IMR-90 (cell line): ENCODE results near the gene KCNK15. TPM values are rescaled to one million over a fixed set of nuclear protein-coding genes. Genes with fewer than 3 reads are reported as not detected.
A peak's percentile ranks its signal among the peaks of the same experiment; 100 is the strongest.

Experiments used
- ATAC-seq: fragments of 200-7000 bp; cut with Tn5 transposase; 2 replicates; pipeline ENCODE4 v1.9.1; 2020; ENCODE audit warnings: low read depth, mild to moderate bottlenecking, moderate library complexity
- BruUV-seq: library from RNA; stranded (reverse); fragments of 400-500 nt; replicated peaks from 2 replicates; lab custom pipeline; 2021; lab: Mats Ljungman, UMichigan
- CTCF ChIA-PET: fragments of 300-600 bp; formaldehyde crosslinking; extraction: SDS; loops from one replicate; lab custom pipeline; 2021; ENCODE audit warnings: antibody characterized with exemption; lab: Yijun Ruan, JAX
- POLR2A ChIA-PET: fragments of 300-600 bp; sonication (Branson Sonifier 250); formaldehyde crosslinking; loops from one replicate; lab custom pipeline; 2022; ENCODE audit warnings: antibody characterized with exemption; ENCODE audit not compliant: unreplicated experiment; lab: Charles Lee
- DNase-seq: peaks from one replicate; pipeline ENCODE4 v3.0.0; 2013
- H2AFZ ChIP-seq: replicated peaks from 2 replicates; pipeline ENCODE3; 2013; ENCODE audit warnings: low read length, mild to moderate bottlenecking; ENCODE audit not compliant: poor library complexity
- H2AK5ac ChIP-seq: 2 replicates; pipeline ENCODE4 v1.6.1; 2013; ENCODE audit warnings: low read depth, low read length, inconsistent platforms
- H2AK9ac ChIP-seq: replicated peaks from 2 replicates; pipeline ENCODE3; 2013; ENCODE audit warnings: mild to moderate bottlenecking, low read depth, low read length, moderate library complexity; ENCODE audit not compliant: poor library complexity
- H2BK120ac ChIP-seq: 2 replicates; pipeline ENCODE4 v1.6.1; 2013; ENCODE audit warnings: low read depth, low read length, inconsistent platforms
- H2BK15ac ChIP-seq: 3 replicates; pipeline ENCODE4 v1.6.1; 2013; ENCODE audit warnings: low read depth, low read length, inconsistent platforms
- H2BK20ac ChIP-seq: 2 replicates; pipeline ENCODE4 v1.6.1; 2013; ENCODE audit warnings: low read depth, mild to moderate bottlenecking, inconsistent platforms, low read length, moderate library complexity
- H2BK5ac ChIP-seq: 2 replicates; pipeline ENCODE4 v1.6.1; 2013; ENCODE audit warnings: mild to moderate bottlenecking, low read depth, low read length, inconsistent platforms; ENCODE audit not compliant: poor library complexity, severe bottlenecking
- H3K14ac ChIP-seq: replicated peaks from 2 replicates; pipeline ENCODE4 v1.6.1; 2013; ENCODE audit warnings: low read depth, low read length, inconsistent platforms
- H3K18ac ChIP-seq: 2 replicates; pipeline ENCODE4 v1.6.1; 2013; ENCODE audit warnings: low read depth, low read length, control low read depth
- H3K23ac ChIP-seq: 2 replicates; pipeline ENCODE4 v1.6.1; 2013; ENCODE audit warnings: low read depth, low read length, inconsistent platforms
- H3K27ac ChIP-seq: 2 replicates; pipeline ENCODE4 v1.5.1; 2013; ENCODE audit warnings: mild to moderate bottlenecking, control low read depth, low read length; ENCODE audit not compliant: insufficient read depth
- H3K27me3 ChIP-seq: 2 replicates; pipeline ENCODE4 v1.6.1; 2013; ENCODE audit warnings: low read length; ENCODE audit not compliant: control insufficient read depth, insufficient read depth
- H3K36me3 ChIP-seq: 2 replicates; pipeline ENCODE4 v1.6.1; 2013; ENCODE audit warnings: low read length, mixed read lengths; ENCODE audit not compliant: control insufficient read depth, insufficient read depth
- H3K4ac ChIP-seq: 2 replicates; pipeline ENCODE4 v1.6.1; 2013; ENCODE audit warnings: low read depth, low read length, inconsistent platforms
- H3K4me1 ChIP-seq: 2 replicates; pipeline ENCODE4 v1.6.1; 2013; ENCODE audit warnings: low read length, mixed read lengths; ENCODE audit not compliant: control insufficient read depth, insufficient read depth
- H3K4me2 ChIP-seq: 2 replicates; pipeline ENCODE4 v1.6.1; 2013; ENCODE audit warnings: low read depth, mild to moderate bottlenecking, control low read depth, low read length, moderate library complexity
- H3K4me3 ChIP-seq: 2 replicates; pipeline ENCODE4 v1.5.1; 2013; ENCODE audit warnings: low read depth, mild to moderate bottlenecking, control low read depth, low read length, moderate library complexity; ENCODE audit not compliant: insufficient read depth
- H3K56ac ChIP-seq: 2 replicates; pipeline ENCODE4 v1.6.1; 2013; ENCODE audit warnings: low read length, inconsistent platforms; ENCODE audit not compliant: insufficient read depth; ENCODE audit errors: extremely low read depth
- H3K79me1 ChIP-seq, 2 experiments: 2 replicates each; pipeline ENCODE4 v1.6.1; 2013; ENCODE audit warnings: low read length in 2 of 2, inconsistent platforms in 1 of 2, low read depth in 1 of 2
- H3K9ac ChIP-seq: 2 replicates; pipeline ENCODE4 v1.6.1; 2013; ENCODE audit warnings: low read depth, low read length, control low read depth
- H3K9me1 ChIP-seq: 2 replicates; pipeline ENCODE4 v1.6.1; 2013; ENCODE audit warnings: low read length, inconsistent platforms; ENCODE audit not compliant: insufficient read depth
- H3K9me3 ChIP-seq: 2 replicates; pipeline ENCODE4 v1.6.1; 2013; ENCODE audit warnings: low read length; ENCODE audit not compliant: control insufficient read depth, insufficient read depth
- H4K20me1 ChIP-seq: 2 replicates; pipeline ENCODE4 v1.6.1; 2013; ENCODE audit warnings: low read length, inconsistent platforms; ENCODE audit not compliant: insufficient read depth
- H4K5ac ChIP-seq: 2 replicates; pipeline ENCODE4 v1.6.1; 2013; ENCODE audit warnings: mild to moderate bottlenecking, low read depth, low read length, control low read depth
- H4K8ac ChIP-seq, 2 experiments: 2 replicates each; pipeline ENCODE4 v1.6.1; 2013; ENCODE audit warnings: low read depth in 2 of 2, low read length in 2 of 2, control low read depth in 1 of 2, inconsistent platforms in 1 of 2
- H4K91ac ChIP-seq: 2 replicates; pipeline ENCODE4 v1.6.1; 2013; ENCODE audit warnings: low read depth, low read length, inconsistent platforms; ENCODE audit not compliant: insufficient read depth
- CEBPB ChIP-seq: IDR thresholded peaks from 2 replicates; pipeline ENCODE4 v1.6.1; 2012; ENCODE audit warnings: low read depth, low read length, improper control_type of control experiment
- FOS ChIP-seq: fragments of 150-350 bp; IDR thresholded peaks from 2 replicates; pipeline ENCODE4 v1.6.1; 2016; ENCODE audit warnings: low read depth, low read length
- MAZ ChIP-seq: IDR thresholded peaks from 2 replicates; pipeline ENCODE4 v1.6.1; 2012; ENCODE audit warnings: low read depth, mild to moderate bottlenecking, low read length, improper control_type of control experiment, moderate library complexity, borderline replicate concordance
- NFE2L2 ChIP-seq: fragments of 150-350 bp; IDR thresholded peaks from 2 replicates; pipeline ENCODE4 v1.6.1; 2016; ENCODE audit warnings: low read depth, mild to moderate bottlenecking, low read length
- WGBS, 2 experiments: methylation state at CpG; one replicate each; pipeline versions ENCODE4 v1.1.5 to v1.1.7; 2013; ENCODE audit warnings: missing lambda C conversion rate in 2 of 2; ENCODE audit not compliant: insufficient read length in 1 of 2; ENCODE audit errors: extremely low coverage in 2 of 2; 5-methylcytosine and 5-hydroxymethylcytosine counted together
- dilution Hi-C: fragments of 300-500 bp; cut with HindIII; formaldehyde crosslinking; loops from one replicate; pipeline ENCODE4 v1.14.3; 2018; ENCODE audit warnings: low sequenced_read_pairs; ENCODE audit not compliant: unreplicated experiment
- in situ Hi-C: fragments of 300-500 bp; cut with MboI; formaldehyde crosslinking; loops from 3 replicates; pipeline ENCODE4 v1.14.3; 2019; ENCODE audit warnings: low sequenced_read_pairs, inconsistent platforms, mixed read lengths
- intact Hi-C: fragments of 100-400 bp; cut with micrococcal nuclease; formaldehyde crosslinking; loops from 2 replicates; pipeline ENCODE4 v1.10.0; 2022
- polyA plus RNA-seq, 3 experiments: library from polyadenylated mRNA; depleted of rRNA; stranded (reverse); fragments of >200 nt; gene quantifications; 2 replicates each; pipeline ENCODE4 v1.2.3, GENCODE V29; 2012; ENCODE audit warnings: low replicate concordance in 1 of 3
- total RNA-seq: library from RNA; depleted of rRNA; stranded (reverse); fragments of >200 nt; gene quantifications from 2 replicates; pipeline ENCODE4 v1.2.3, GENCODE V29; 2012
- TF ChIP-seq, protein P1 (sequence below): fragments of 150-350 bp; IDR thresholded peaks from 2 replicates; pipeline ENCODE4 v1.6.1; 2017; ENCODE audit warnings: mild to moderate bottlenecking, antibody characterized with exemption, low read length, low read depth

Gene KCNK15
- total and polyA plus RNA-seq, 2 of the 4 experiments (the other 2 are of a cell fraction), result not detected

DNA sequence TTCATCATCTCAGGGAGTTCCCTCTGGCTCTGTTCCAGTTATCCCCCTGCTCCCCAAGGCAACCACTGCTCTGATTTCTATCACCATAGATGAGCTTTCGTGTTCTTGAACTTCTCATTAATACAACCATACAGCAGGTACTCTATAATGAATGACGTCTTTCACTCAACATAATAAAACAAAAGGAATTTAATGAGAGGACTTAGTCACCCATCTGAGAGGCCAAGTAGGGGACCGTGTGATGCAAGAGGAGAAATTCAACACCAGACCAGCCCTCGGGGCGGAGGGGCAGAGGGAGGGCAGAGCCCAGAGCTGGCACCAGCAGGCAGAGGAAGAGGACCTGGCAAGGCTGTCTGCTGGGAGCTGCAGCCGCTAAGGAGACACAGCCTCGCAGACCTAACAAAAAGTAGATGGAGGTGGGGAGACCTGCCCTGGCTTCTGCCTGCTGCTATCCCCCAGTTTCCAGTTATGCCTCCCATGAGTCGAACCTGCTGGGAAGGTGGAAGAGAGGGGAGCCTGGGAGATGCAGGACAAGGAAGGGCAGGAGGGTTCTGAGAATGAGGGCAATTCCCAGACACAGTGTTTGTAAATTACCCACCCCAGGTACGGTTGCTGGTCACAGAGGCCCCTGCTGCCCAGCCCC is 16.7 kb upstream of the KCNK15 start:
- peak overlapping the region; percentile 36 for H4K91ac ChIP-seq
- POLR2A ChIA-PET, result no interaction called here
- peak overlapping the region; percentile 46; the same call in 1 of the 2 replicates for H3K18ac ChIP-seq
- intact Hi-C loops (no loop called here), in situ Hi-C loops (no loop called here), dilution Hi-C loops (no loop called here)
- peak overlapping the region; percentile 6 for H2AK9ac ChIP-seq
- H3K4ac ChIP-seq, result peak overlapping the region; percentile 55
- no peaks in the 10 kb centered on the region for H4K20me1 ChIP-seq
- H3K9me1 ChIP-seq, result no peaks in the 10 kb centered on the region
- 0 out of 2 replicates have a peak overlapping the region, but pooled peaks have one; percentile 33 for H3K9ac ChIP-seq
- peak overlapping the region; percentile 73; the same call in 1 of the 2 replicates for H3K4me2 ChIP-seq
- no peak overlapping the region for H3K23ac ChIP-seq
- H2AFZ ChIP-seq, result no peak overlapping the region
- peak overlapping the region; percentile 40; the same call in 1 of the 2 replicates for H2BK120ac ChIP-seq
- no peak overlapping the region for H3K27ac ChIP-seq
- no peak overlapping the region; a peak in 2 of 4 replicates for H4K8ac ChIP-seq
- H3K56ac ChIP-seq, result no peak overlapping the region
- no peak overlapping the region for H3K14ac ChIP-seq
- peak; percentile 95 for TF ChIP-seq CEBPB
- 0 out of 2 replicates have a peak, but pooled peaks have one; percentile 22 for TF ChIP-seq FOS
- TF ChIP-seq NFE2L2, result no peak
- TF ChIP-seq MAZ, result peak; percentile 99
- TF ChIP-seq, protein P1, sequence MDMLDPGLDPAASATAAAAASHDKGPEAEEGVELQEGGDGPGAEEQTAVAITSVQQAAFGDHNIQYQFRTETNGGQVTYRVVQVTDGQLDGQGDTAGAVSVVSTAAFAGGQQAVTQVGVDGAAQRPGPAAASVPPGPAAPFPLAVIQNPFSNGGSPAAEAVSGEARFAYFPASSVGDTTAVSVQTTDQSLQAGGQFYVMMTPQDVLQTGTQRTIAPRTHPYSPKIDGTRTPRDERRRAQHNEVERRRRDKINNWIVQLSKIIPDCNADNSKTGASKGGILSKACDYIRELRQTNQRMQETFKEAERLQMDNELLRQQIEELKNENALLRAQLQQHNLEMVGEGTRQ, result no peak
- 0 out of 2 replicates have a peak overlapping the region, but pooled peaks have one; percentile 45 for H2AK5ac ChIP-seq
- no peaks in the 10 kb centered on the region for H3K36me3 ChIP-seq
- BruUV-seq, result no TSS peak
- H4K5ac ChIP-seq, result 0 out of 2 replicates have a peak overlapping the region, but pooled peaks have one; percentile 2
- ATAC-seq (peak; percentile 66), DNase-seq (peak; percentile 68)
- no peak overlapping the region for H3K4me3 ChIP-seq
- no peaks in the 10 kb centered on the region; the same call in 1 of the 2 replicates for H3K27me3 ChIP-seq
- H3K4me1 ChIP-seq, result peaks cover 14% of the 10 kb centered on the region
- H2BK5ac ChIP-seq, result no peak overlapping the region
- H2BK15ac ChIP-seq, result peak overlapping the region; percentile 70; the same call in 1 of the 3 replicates
- CTCF ChIA-PET, result interaction anchor here (0.9 to 2.7 kb wide), 3 partner anchors 24 to 46 kb away, joined by 3 to 10 read pairs (median 3); no protein-coding TSS in a partner anchor
- peak overlapping the region; percentile 57; the same call in 1 of the 2 replicates for H2BK20ac ChIP-seq
- no peaks in the 10 kb centered on the region for H3K9me3 ChIP-seq
- no peaks in the 10 kb centered on the region for H3K79me1 ChIP-seq
- WGBS, 2 experiments, result no CpG with 5 or more reads among the region's 9 CpGs
